K562 (cell line): ENCODE data around the gene NPIPB6. TPM values are rescaled to one million over a fixed set of nuclear protein-coding genes. Genes with fewer than 3 reads are reported as not detected.

ENCODE experiments used
- CBFB ChIP-seq: sonication (generic); formaldehyde crosslinking; IDR thresholded peaks from 2 replicates; pipeline ENCODE4 v1.4.0; 2020; ENCODE audit warnings: mild to moderate bottlenecking, missing genetic modification reagents
- CC2D1A ChIP-seq: fragments of 450-650 bp; IDR thresholded peaks from 2 replicates; pipeline ENCODE4 v1.6.1; 2017; ENCODE audit warnings: mild to moderate bottlenecking
- CCAR2 ChIP-seq: fragments of 200-400 bp; formaldehyde crosslinking; IDR thresholded peaks from 2 replicates; pipeline ENCODE4 v1.6.1; 2017; ENCODE audit warnings: mild to moderate bottlenecking, low read depth, low read length
- HDAC2 ChIP-seq: fragments of 450-650 bp; IDR thresholded peaks from 2 replicates; pipeline ENCODE4 v1.6.1; 2016; ENCODE audit warnings: mild to moderate bottlenecking
- KDM5B ChIP-seq: fragments of 200-600 bp; sonication (generic); IDR thresholded peaks from 2 replicates; pipeline ENCODE4 v1.6.1; 2012; ENCODE audit warnings: low read depth, mild to moderate bottlenecking, moderate library complexity, low read length, control low read depth, inconsistent platforms; ENCODE audit not compliant: insufficient replicate concordance
- NCOA6 ChIP-seq: fragments of 450-650 bp; IDR thresholded peaks from 2 replicates; pipeline ENCODE4 v1.6.1; 2017; ENCODE audit warnings: mild to moderate bottlenecking
- NCOR1 ChIP-seq: fragments of 450-650 bp; IDR thresholded peaks from 2 replicates; pipeline ENCODE4 v1.6.1; 2016; ENCODE audit warnings: mild to moderate bottlenecking, moderate library complexity
- RB1 ChIP-seq: fragments of 450-650 bp; IDR thresholded peaks from 2 replicates; pipeline ENCODE4 v1.6.1; 2017; ENCODE audit warnings: low read depth, mild to moderate bottlenecking
- XRCC5 ChIP-seq: fragments of 200-400 bp; formaldehyde crosslinking; IDR thresholded peaks from 2 replicates; pipeline ENCODE4 v1.6.1; 2017; ENCODE audit warnings: low read depth, mild to moderate bottlenecking, low read length
- YY1 ChIP-seq, 3 experiments: IDR thresholded peaks; 2 replicates each; pipeline ENCODE4 v1.6.1; 2011; ENCODE audit warnings: low read length in 2 of 3, mild to moderate bottlenecking in 2 of 3, moderate library complexity in 2 of 3, borderline replicate concordance in 1 of 3, control low read depth in 1 of 3, low read depth in 1 of 3; ENCODE audit not compliant: insufficient read depth in 3 of 3, insufficient replicate concordance in 2 of 3, control insufficient read depth in 1 of 3, insufficient read length in 1 of 3; ENCODE audit errors: extremely low read depth in 1 of 3
- ZFPM2 ChIP-seq: fragments of 250-450 bp; sonication (Bioruptor Pico); IDR thresholded peaks from 2 replicates; pipeline ENCODE4 v1.5.1; 2022; ENCODE audit warnings: mild to moderate bottlenecking
- ZNF146 ChIP-seq: IDR thresholded peaks from one replicate; pipeline ENCODE4 v1.6.1; 2018; ENCODE audit warnings: missing compliant biosample characterization; ENCODE audit not compliant: unreplicated experiment
- ZNF263 ChIP-seq: sonication (generic); formaldehyde crosslinking; IDR thresholded peaks from 2 replicates; pipeline ENCODE4 v1.8.0; 2022; ENCODE audit warnings: mild to moderate bottlenecking, missing genetic modification reagents, borderline replicate concordance
- ZNF644 ChIP-seq: fragments of 200-800 bp; sonication (Bioruptor generic); IDR thresholded peaks from 2 replicates; pipeline ENCODE4 v1.6.1; 2016; ENCODE audit warnings: low read depth, missing genetic modification characterization, missing compliant biosample characterization
- polyA plus RNA-seq, 8 experiments: library from polyadenylated mRNA; depleted of rRNA in 4 of 8; stranded (reverse) in 5 of 8; unstranded in 3 of 8; fragments of >200 nt; fragmentation: Nextera tagmentation in 2 of 8; fragmentation: Illumina TruSeq in 1 of 8; extraction: Ambion mirVana in 2 of 8; extraction: Trizol in 1 of 8; gene quantifications; 2 replicates each; pipeline versions ENCODE4 v1.2.1 to v1.2.3, GENCODE V29; 2011 to 2014; ENCODE audit warnings: inconsistent platforms in 1 of 8, missing spikeins in 1 of 8
- total RNA-seq, 7 experiments: library from RNA; depleted of rRNA in 6 of 7; stranded (reverse); fragments of >200 nt in 6 of 7; fragmentation: Illumina TruSeq in 2 of 7; extraction: Trizol in 2 of 7; gene quantifications; 2 replicates each; pipeline versions ENCODE4 v1.2.1 to v1.2.3, GENCODE V29; 2011 to 2021; ENCODE audit warnings: low replicate concordance in 1 of 7
- TF ChIP-seq, protein P1 (sequence below): sonication (generic); formaldehyde crosslinking; IDR thresholded peaks from 2 replicates; pipeline ENCODE4 v1.8.0; 2023; ENCODE audit warnings: mild to moderate bottlenecking, missing genetic modification reagents
- TF ChIP-seq, protein P2 (sequence below): sonication (generic); formaldehyde crosslinking; IDR thresholded peaks from 2 replicates; pipeline ENCODE4 v1.8.0; 2022; ENCODE audit warnings: mild to moderate bottlenecking, missing genetic modification reagents, borderline replicate concordance
- TF ChIP-seq, protein P3 (sequence below), 2 experiments: IDR thresholded peaks; 2 replicates each; pipeline ENCODE4 v1.6.1; 2011; ENCODE audit warnings: borderline replicate concordance in 1 of 2, control low read depth in 1 of 2, low read depth in 1 of 2, low read length in 1 of 2, mild to moderate bottlenecking in 1 of 2, mixed read lengths in 1 of 2, moderate library complexity in 1 of 2; ENCODE audit not compliant: insufficient read depth in 1 of 2, insufficient read length in 1 of 2, poor library complexity in 1 of 2, severe bottlenecking in 1 of 2; ENCODE audit errors: extremely low read depth in 1 of 2
- TF ChIP-seq, protein P4 (sequence below), 2 experiments: fragments of 200-800 bp in 1 of 2; sonication (Bioruptor generic) in 1 of 2; sonication (generic) in 1 of 2; formaldehyde crosslinking in 1 of 2; IDR thresholded peaks in 1 of 2; conservative IDR thresholded peaks in 1 of 2; 2 replicates each; pipeline versions ENCODE4 v1.5.0 to v1.6.1; 2016 to 2020; ENCODE audit warnings: missing compliant biosample characterization in 1 of 2, missing genetic modification characterization in 1 of 2, missing genetic modification reagents in 1 of 2

The NPIPB6 gene
- total and polyA plus RNA-seq, 9 of the 15 experiments (the other 6 are each of a cell fraction or from before 2014, with no cell fraction given), result 0.03 to 0.91 (median 0.40) TPM; not detected in 1

DNA sequence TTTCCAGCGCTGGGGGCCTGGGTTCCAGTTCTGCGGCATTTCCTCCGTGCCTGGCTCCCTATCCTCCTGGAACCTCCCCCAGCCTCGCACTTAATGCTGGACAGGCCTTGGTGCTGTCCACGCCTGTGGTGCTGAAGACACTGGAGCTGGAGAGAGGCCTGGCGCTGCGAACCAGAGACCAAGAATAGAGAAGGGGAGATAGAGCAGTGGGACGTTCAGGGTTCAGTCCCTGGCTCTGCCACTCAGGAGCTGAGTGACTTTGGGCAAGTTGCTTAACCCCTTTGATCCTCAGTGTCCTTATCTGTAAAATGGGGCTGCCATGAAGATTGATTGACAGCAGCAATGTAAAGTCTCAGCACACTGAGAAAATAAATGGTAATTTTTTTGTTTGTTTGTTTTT is 59.1 kb downstream of the NPIPB6 start (continued):
- TF ChIP-seq, protein P1, sequence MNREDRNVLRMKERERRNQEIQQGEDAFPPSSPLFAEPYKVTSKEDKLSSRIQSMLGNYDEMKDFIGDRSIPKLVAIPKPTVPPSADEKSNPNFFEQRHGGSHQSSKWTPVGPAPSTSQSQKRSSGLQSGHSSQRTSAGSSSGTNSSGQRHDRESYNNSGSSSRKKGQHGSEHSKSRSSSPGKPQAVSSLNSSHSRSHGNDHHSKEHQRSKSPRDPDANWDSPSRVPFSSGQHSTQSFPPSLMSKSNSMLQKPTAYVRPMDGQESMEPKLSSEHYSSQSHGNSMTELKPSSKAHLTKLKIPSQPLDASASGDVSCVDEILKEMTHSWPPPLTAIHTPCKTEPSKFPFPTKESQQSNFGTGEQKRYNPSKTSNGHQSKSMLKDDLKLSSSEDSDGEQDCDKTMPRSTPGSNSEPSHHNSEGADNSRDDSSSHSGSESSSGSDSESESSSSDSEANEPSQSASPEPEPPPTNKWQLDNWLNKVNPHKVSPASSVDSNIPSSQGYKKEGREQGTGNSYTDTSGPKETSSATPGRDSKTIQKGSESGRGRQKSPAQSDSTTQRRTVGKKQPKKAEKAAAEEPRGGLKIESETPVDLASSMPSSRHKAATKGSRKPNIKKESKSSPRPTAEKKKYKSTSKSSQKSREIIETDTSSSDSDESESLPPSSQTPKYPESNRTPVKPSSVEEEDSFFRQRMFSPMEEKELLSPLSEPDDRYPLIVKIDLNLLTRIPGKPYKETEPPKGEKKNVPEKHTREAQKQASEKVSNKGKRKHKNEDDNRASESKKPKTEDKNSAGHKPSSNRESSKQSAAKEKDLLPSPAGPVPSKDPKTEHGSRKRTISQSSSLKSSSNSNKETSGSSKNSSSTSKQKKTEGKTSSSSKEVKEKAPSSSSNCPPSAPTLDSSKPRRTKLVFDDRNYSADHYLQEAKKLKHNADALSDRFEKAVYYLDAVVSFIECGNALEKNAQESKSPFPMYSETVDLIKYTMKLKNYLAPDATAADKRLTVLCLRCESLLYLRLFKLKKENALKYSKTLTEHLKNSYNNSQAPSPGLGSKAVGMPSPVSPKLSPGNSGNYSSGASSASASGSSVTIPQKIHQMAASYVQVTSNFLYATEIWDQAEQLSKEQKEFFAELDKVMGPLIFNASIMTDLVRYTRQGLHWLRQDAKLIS (CRISPR knock-in tag), result peak; percentile 66; the same call in 1 of the 2 replicates
- TF ChIP-seq, protein P2, sequence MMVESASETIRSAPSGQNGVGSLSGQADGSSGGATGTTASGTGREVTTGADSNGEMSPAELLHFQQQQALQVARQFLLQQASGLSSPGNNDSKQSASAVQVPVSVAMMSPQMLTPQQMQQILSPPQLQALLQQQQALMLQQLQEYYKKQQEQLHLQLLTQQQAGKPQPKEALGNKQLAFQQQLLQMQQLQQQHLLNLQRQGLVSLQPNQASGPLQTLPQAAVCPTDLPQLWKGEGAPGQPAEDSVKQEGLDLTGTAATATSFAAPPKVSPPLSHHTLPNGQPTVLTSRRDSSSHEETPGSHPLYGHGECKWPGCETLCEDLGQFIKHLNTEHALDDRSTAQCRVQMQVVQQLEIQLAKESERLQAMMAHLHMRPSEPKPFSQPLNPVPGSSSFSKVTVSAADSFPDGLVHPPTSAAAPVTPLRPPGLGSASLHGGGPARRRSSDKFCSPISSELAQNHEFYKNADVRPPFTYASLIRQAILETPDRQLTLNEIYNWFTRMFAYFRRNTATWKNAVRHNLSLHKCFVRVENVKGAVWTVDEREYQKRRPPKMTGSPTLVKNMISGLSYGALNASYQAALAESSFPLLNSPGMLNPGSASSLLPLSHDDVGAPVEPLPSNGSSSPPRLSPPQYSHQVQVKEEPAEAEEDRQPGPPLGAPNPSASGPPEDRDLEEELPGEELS (CRISPR knock-in tag), result peak; percentile 60; the same call in 1 of the 2 replicates
- TF ChIP-seq ZNF263 (CRISPR knock-in tag) (peak; percentile 57; the same call in 1 of the 2 replicates), ZFPM2 (CRISPR knock-in tag) (no peak), ZNF146 (CRISPR knock-in tag) (peak; percentile 23), KDM5B (no peak), CC2D1A (no peak), XRCC5 (0 out of 2 replicates have a peak, but pooled peaks have one; percentile 45), RB1 (no peak), CBFB (no peak), NCOR1 (no peak), NCOA6 (peak; percentile 59; the same call in 1 of the 2 replicates), YY1 (IDR thresholded peaks at IDR 0.05; ENCODE audit: borderline replicate concordance in 1 of 3, control insufficient read depth in 1 of 3, extremely low read depth in 1 of 3, insufficient read depth in 3 of 3, insufficient read length in 1 of 3, insufficient replicate concordance in 2 of 3, low read depth in 1 of 3, low read length in 2 of 3) (peak in 1 of 3 experiments; percentile 24), ZNF644 (tag) (peak; percentile 83), CCAR2 (no peak), HDAC2 (peak; percentile 69; the same call in 1 of the 2 replicates)
- TF ChIP-seq, protein P3, sequence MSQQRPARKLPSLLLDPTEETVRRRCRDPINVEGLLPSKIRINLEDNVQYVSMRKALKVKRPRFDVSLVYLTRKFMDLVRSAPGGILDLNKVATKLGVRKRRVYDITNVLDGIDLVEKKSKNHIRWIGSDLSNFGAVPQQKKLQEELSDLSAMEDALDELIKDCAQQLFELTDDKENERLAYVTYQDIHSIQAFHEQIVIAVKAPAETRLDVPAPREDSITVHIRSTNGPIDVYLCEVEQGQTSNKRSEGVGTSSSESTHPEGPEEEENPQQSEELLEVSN (IDR thresholded peaks at IDR 0.05; ENCODE audit: borderline replicate concordance in 1 of 2, extremely low read depth in 1 of 2, insufficient read depth in 1 of 2, insufficient read length in 1 of 2, low read depth in 1 of 2, low read length in 1 of 2, poor library complexity in 1 of 2, severe bottlenecking in 1 of 2), result peak in 1 of 2 experiments; percentile 32
- TF ChIP-seq, protein P4, sequence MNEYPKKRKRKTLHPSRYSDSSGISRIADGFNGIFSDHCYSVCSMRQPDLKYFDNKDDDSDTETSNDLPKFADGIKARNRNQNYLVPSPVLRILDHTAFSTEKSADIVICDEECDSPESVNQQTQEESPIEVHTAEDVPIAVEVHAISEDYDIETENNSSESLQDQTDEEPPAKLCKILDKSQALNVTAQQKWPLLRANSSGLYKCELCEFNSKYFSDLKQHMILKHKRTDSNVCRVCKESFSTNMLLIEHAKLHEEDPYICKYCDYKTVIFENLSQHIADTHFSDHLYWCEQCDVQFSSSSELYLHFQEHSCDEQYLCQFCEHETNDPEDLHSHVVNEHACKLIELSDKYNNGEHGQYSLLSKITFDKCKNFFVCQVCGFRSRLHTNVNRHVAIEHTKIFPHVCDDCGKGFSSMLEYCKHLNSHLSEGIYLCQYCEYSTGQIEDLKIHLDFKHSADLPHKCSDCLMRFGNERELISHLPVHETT (CRISPR knock-in tag; conservative IDR thresholded peaks at IDR 0.05 in 1 of 2, IDR thresholded peaks at IDR 0.05 in 1 of 2), result peak in 1 of 2 experiments; percentile 96; a peak in 2 of 4 replicates
